ENCODE measurements around the gene CCDC170.

The CCDC170 gene

DNA sequence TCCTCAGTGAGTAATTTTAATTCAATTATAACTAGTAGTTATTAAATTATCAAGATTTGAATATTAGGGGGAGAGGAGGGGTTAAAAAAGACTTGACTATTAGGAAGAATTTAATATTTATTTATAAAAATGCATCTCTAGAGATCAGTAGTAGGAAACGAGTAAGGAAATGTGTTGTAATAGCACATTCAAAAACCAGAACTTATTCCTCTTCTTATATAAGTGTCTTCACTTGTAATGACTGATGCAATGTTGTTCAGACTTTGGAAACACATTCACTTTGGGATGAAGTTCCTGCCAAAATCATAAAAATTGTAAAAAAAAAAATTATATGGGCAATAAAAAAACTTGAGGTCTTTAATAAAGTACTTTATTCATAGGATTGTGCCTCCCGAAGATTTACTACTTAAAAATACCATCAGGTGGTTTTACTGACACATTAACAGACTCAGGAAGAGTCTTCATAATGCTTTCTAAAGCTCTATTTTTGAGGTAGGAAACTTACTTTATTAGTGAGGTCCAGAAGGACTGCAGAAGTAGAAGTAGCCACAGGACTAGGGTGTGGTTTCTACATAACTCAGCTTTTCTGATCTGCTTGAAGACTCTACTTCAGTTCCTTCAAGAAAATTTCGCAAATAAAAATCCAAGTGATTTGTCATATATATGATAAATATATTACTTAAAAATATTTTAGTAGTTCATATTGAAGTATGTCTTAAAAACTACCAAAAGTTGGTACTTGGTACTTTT lies 59.8 kb downstream of the CCDC170 start:
- no peak overlapping the region for H3K4me3 ChIP-seq (ENCODE audit: low read length, poor library complexity, severe bottlenecking)
- no peaks in the 10 kb centered on the region for H3K79me2 ChIP-seq (ENCODE audit: insufficient read depth, low read length)
- no peaks in the 10 kb centered on the region for H3K27me3 ChIP-seq (ENCODE audit: insufficient read depth, low read length, poor library complexity, severe bottlenecking)
- peaks cover 38% of the 10 kb centered on the region for H3K9me3 ChIP-seq (ENCODE audit: insufficient read depth, low read depth, low read length)
- H4K20me1 ChIP-seq (ENCODE audit: insufficient read depth, low read length, poor library complexity, severe bottlenecking) = no peaks in the 10 kb centered on the region
- peaks cover 18% of the 10 kb centered on the region for H3F3A ChIP-seq (ENCODE audit: low read depth)
- H3K9ac ChIP-seq (ENCODE audit: low read depth, low read length, poor library complexity, severe bottlenecking) = no peak overlapping the region
- H3K4me1 ChIP-seq (ENCODE audit: insufficient read depth, low read length, poor library complexity, severe bottlenecking) = peaks cover 8% of the 10 kb centered on the region
- no peaks in the 10 kb centered on the region for H3K9me2 ChIP-seq (replicated peaks; ENCODE audit: low read depth, low read length)
- TF ChIP-seq EZH2phosphoT487 (IDR thresholded peaks at IDR 0.05; ENCODE audit: borderline replicate concordance) = no peak
- TF ChIP-seq, protein P1, sequence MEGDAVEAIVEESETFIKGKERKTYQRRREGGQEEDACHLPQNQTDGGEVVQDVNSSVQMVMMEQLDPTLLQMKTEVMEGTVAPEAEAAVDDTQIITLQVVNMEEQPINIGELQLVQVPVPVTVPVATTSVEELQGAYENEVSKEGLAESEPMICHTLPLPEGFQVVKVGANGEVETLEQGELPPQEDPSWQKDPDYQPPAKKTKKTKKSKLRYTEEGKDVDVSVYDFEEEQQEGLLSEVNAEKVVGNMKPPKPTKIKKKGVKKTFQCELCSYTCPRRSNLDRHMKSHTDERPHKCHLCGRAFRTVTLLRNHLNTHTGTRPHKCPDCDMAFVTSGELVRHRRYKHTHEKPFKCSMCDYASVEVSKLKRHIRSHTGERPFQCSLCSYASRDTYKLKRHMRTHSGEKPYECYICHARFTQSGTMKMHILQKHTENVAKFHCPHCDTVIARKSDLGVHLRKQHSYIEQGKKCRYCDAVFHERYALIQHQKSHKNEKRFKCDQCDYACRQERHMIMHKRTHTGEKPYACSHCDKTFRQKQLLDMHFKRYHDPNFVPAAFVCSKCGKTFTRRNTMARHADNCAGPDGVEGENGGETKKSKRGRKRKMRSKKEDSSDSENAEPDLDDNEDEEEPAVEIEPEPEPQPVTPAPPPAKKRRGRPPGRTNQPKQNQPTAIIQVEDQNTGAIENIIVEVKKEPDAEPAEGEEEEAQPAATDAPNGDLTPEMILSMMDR (conservative IDR thresholded peaks at IDR 0.05; ENCODE audit: low read length) = no peak
- no peak overlapping the region for H3K4me2 ChIP-seq (ENCODE audit: low read depth, low read length, poor library complexity, severe bottlenecking)
- H3K36me3 ChIP-seq (ENCODE audit: insufficient read depth, low read length) = no peaks in the 10 kb centered on the region
- no peak overlapping the region for H2AFZ ChIP-seq (ENCODE audit: low read length)

DNA sequence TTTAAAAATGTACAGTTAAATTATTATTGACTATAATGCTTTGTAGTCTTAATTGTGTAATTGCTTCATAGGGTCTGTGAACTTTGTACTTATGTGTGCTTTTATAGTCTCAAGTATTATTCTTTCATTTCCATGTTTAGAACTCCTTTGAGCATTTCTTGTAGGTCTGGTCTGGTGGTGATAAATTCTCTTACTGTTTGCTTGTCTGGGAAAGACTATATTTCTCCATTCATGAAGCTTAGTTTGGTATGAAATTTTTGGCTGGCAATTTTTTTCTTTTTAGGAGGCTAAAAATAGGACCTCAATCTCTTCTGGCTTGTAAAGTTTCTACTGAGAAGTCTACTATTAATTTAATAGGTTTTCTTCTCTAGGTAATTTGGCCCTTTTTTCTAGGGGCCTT lies 67.4 kb downstream of the CCDC170 start:
- Histone ChIP-seq H3K9ac (ENCODE audit: low read depth, low read length, poor library complexity, severe bottlenecking) (no peak overlapping the region), H3K4me2 (ENCODE audit: low read depth, low read length, poor library complexity, severe bottlenecking) (no peak overlapping the region), H3K4me3 (ENCODE audit: low read length, poor library complexity, severe bottlenecking) (no peak overlapping the region), H2AFZ (ENCODE audit: low read length) (no peak overlapping the region), H3K9me2 (replicated peaks; ENCODE audit: low read depth, low read length) (no peaks in the 10 kb centered on the region), H3K36me3 (ENCODE audit: insufficient read depth, low read length) (no peaks in the 10 kb centered on the region), H3K4me1 (ENCODE audit: insufficient read depth, low read length, poor library complexity, severe bottlenecking) (no peaks in the 10 kb centered on the region), H3K9me3 (ENCODE audit: insufficient read depth, low read depth, low read length) (peaks cover 16% of the 10 kb centered on the region; the same call in 1 of the 2 replicates), H3K27me3 (ENCODE audit: insufficient read depth, low read length, poor library complexity, severe bottlenecking) (no peaks in the 10 kb centered on the region), H3K79me2 (ENCODE audit: insufficient read depth, low read length) (no peaks in the 10 kb centered on the region), H3F3A (ENCODE audit: low read depth) (no peaks in the 10 kb centered on the region), H4K20me1 (ENCODE audit: insufficient read depth, low read length, poor library complexity, severe bottlenecking) (no peaks in the 10 kb centered on the region)
- no peak for TF ChIP-seq EZH2phosphoT487 (IDR thresholded peaks at IDR 0.05; ENCODE audit: borderline replicate concordance)
- TF ChIP-seq, protein P1 (conservative IDR thresholded peaks at IDR 0.05; ENCODE audit: low read length) = no peak

DNA sequence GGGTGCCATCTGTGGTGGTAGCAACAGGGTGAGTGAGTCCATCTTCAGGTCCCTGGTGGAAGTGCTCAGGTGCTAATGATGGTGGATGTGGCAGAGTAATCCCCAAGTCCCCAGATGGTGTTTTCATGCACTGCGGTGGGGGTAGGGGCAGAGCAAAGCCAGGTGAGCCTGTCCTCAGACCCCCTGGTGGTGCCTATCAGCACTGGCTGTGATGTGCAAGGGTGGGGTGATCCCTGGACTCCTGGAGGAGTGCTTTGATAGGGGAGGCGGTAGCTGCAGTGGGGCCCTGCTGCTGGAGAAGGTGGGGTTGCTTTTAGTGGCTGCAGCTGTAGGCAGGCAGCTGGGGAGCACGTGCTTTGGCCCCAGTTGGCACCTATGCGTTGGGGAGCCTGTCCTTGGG lies 70.8 kb downstream of the CCDC170 start:
- no peak overlapping the region for H3K4me3 ChIP-seq (ENCODE audit: low read length, poor library complexity, severe bottlenecking)
- H3K27me3 ChIP-seq (ENCODE audit: insufficient read depth, low read length, poor library complexity, severe bottlenecking) = no peaks in the 10 kb centered on the region
- peaks cover 9% of the 10 kb centered on the region; the same call in 1 of the 2 replicates for H3K9me3 ChIP-seq (ENCODE audit: insufficient read depth, low read depth, low read length)
- H3K4me2 ChIP-seq (ENCODE audit: low read depth, low read length, poor library complexity, severe bottlenecking) = no peak overlapping the region
- H3K79me2 ChIP-seq (ENCODE audit: insufficient read depth, low read length) = no peaks in the 10 kb centered on the region
- no peak for TF ChIP-seq EZH2phosphoT487 (IDR thresholded peaks at IDR 0.05; ENCODE audit: borderline replicate concordance)
- TF ChIP-seq, protein P1 (conservative IDR thresholded peaks at IDR 0.05; ENCODE audit: low read length) = no peak
- H4K20me1 ChIP-seq (ENCODE audit: insufficient read depth, low read length, poor library complexity, severe bottlenecking) = no peaks in the 10 kb centered on the region
- H3K9ac ChIP-seq (ENCODE audit: low read depth, low read length, poor library complexity, severe bottlenecking) = no peak overlapping the region
- no peaks in the 10 kb centered on the region for H3F3A ChIP-seq (ENCODE audit: low read depth)
- no peak overlapping the region for H2AFZ ChIP-seq (ENCODE audit: low read length)
- H3K4me1 ChIP-seq (ENCODE audit: insufficient read depth, low read length, poor library complexity, severe bottlenecking) = no peaks in the 10 kb centered on the region
- no peaks in the 10 kb centered on the region for H3K36me3 ChIP-seq (ENCODE audit: insufficient read depth, low read length)
- H3K9me2 ChIP-seq (replicated peaks; ENCODE audit: low read depth, low read length) = no peaks in the 10 kb centered on the region

Data from Loucy (cell line).